OCI-LY3 (cell line): ENCODE measurements around the gene ZIC5.

Source experiments
- CTCF ChIP-seq: fragments of 200-600, 300-600 bp; sonication (generic); IDR thresholded peaks from 2 replicates; pipeline ENCODE4 v1.5.1; 2014; ENCODE audit warnings: antibody characterized with exemption, low read length, low read depth
- EZH2phosphoT487 ChIP-seq: fragments of 200-600 bp; shearing (Covaris generic); IDR thresholded peaks from 2 replicates; pipeline ENCODE4 v1.6.1; 2018; ENCODE audit warnings: antibody characterized with exemption, mixed run types, low read depth

- TF ChIP-seq CTCF, result no peak
- no peak for TF ChIP-seq EZH2phosphoT487
Measured at GRCh38 chr13:99922631-99923404, 48.7 kb downstream of the ZIC5 start.
